C4-2B (cell line): ENCODE results near the gene VWF.

Experiments
- H3K27ac ChIP-seq: fragments of 450-650 bp; 2 replicates; pipeline ENCODE4 v1.5.1; 2017
- ZFX ChIP-seq: fragments of 450-650 bp; IDR thresholded peaks from 2 replicates; pipeline ENCODE4 v1.6.1; 2017
- TF ChIP-seq, protein P1 (sequence below): fragments of 450-650 bp; conservative IDR thresholded peaks from 2 replicates; pipeline ENCODE4 v1.5.1; 2017; ENCODE audit warnings: mild to moderate bottlenecking

The VWF gene

GRCh38 chr12:5960783-5961182 lies 163.7 kb downstream of the VWF start:
- H3K27ac ChIP-seq, result no peak overlapping the region
- no peak for TF ChIP-seq ZFX
- TF ChIP-seq, protein P1, sequence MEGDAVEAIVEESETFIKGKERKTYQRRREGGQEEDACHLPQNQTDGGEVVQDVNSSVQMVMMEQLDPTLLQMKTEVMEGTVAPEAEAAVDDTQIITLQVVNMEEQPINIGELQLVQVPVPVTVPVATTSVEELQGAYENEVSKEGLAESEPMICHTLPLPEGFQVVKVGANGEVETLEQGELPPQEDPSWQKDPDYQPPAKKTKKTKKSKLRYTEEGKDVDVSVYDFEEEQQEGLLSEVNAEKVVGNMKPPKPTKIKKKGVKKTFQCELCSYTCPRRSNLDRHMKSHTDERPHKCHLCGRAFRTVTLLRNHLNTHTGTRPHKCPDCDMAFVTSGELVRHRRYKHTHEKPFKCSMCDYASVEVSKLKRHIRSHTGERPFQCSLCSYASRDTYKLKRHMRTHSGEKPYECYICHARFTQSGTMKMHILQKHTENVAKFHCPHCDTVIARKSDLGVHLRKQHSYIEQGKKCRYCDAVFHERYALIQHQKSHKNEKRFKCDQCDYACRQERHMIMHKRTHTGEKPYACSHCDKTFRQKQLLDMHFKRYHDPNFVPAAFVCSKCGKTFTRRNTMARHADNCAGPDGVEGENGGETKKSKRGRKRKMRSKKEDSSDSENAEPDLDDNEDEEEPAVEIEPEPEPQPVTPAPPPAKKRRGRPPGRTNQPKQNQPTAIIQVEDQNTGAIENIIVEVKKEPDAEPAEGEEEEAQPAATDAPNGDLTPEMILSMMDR, result no peak

DNA sequence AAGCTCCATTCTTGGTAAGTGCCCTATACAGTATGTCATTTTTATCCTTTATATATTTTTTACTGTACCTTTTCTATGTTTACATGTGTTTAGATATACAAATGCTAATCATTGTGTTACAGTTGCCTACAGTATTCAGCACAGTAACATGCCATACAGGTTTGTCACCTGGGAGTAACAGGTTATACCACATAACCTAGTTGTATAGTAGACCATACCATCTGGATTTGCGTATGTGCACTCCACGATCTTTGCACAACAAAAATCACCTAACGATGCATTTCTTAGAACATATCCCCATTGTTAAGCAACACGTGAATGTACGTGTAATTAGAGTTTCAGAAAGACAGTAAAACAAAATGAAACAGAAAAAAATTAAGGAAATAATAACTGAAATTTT lies 167.5 kb downstream of the VWF start:
- TF ChIP-seq ZFX, result no peak
- TF ChIP-seq, protein P1, result no peak
- H3K27ac ChIP-seq, result no peak overlapping the region

DNA sequence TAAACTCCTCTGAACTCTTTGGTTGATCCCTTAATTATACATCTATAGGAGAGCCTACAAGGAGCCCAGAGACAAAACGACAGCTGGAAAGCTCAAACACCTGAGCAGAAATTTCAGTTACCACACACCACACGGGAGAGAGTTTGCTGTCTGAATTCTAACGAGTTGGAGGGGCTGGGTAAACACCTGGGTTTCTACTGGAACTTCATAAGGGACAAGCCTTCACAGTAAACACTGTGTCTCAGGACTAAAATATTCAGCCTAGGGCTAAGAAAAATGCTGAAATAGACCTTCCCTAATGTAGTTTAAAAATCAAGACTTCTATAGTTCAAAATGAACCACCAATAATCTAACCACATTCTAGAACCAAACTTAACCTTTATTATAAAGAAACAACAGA lies 169.8 kb downstream of the VWF start:
- no peak overlapping the region for H3K27ac ChIP-seq
- no peak for TF ChIP-seq ZFX
- TF ChIP-seq, protein P1, result no peak

DNA sequence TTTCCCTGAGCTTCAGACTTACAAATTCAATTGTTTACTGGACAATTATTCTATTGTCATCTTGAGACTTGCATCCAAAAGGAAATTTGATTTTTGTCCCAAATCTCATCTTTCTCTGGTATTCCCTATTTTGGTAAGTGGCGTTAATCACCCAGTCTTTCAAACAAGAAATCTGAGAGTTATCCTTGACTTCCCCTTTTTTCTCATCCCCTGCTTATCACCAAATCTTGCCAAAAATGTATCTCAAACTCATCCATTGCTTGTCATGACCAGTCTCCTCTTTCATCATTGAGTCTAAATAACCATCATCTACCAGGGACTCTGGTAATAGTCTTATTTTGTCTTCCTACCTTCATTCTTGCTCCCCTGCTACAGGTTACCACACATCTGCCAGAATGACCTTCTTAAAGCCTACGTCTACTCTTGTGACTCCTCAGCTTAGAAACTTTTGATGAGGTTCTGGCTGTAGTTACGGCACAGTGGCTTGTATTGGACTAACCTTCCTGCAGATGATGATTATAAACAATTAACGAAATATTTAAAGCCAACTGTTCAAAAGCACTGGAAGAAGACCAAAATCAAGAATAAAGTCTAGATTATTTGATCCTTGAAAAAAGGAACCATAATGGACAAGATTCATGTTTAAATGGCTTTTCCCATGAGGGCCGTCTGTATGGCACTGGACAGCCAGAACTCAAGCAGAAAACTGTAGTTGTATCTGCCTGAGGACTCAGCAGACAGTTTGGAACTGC lies 170.5 kb downstream of the VWF start:
- TF ChIP-seq ZFX, result no peak
- TF ChIP-seq, protein P1, result no peak
- no peak overlapping the region for H3K27ac ChIP-seq

GRCh38 chr12:5952031-5952430 lies 172.4 kb downstream of the VWF start:
- no peak overlapping the region for H3K27ac ChIP-seq
- TF ChIP-seq ZFX, result no peak
- TF ChIP-seq, protein P1, result no peak

DNA sequence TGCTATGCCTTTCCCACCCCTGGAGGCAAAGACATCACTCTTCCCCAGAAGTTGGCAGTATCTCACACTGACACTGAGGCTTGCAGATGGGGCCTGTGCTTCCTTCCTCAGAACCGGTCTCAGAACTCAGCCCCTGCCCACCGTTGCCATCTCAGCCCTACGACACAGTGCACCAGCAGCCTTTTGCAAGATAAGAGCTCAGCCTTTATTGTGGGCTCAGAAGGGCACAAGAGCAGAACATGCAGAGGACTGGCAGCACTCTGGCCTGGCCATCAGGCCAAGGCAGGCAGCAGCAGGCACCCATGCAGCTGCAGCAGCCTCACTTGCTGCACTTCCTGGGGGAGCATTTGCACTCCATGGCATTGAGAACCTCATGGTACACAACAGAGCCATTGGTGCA lies 175.8 kb downstream of the VWF start:
- no peak overlapping the region for H3K27ac ChIP-seq
- no peak for TF ChIP-seq ZFX
- TF ChIP-seq, protein P1, result no peak

DNA sequence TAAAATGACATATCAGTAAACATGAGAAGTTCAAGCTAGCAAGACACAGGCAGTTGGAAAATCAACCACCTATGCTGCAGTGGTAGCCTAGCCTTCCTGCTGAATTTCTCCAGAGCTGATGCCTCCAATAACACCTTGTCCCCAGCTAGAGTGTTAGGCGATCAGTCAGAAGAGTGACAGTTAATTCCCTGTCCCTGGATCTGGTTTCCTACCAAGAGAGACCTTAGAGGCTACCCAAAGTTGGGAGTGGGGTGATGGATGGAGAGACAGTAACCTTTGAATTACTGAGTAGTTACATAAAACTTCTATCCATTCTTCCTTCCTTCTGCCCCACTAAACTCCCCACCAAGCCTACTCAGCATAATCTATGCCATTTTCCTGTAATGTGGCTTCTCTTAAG lies 177.5 kb downstream of the VWF start:
- TF ChIP-seq ZFX, result no peak
- TF ChIP-seq, protein P1, result no peak
- H3K27ac ChIP-seq, result no peak overlapping the region
